AG08395 (cell line): Measurements from ENCODE around the gene NOS2.
"Not testable (repeated sequence)": the region's sequence is repeated elsewhere in the genome, so short reads cannot be mapped to it uniquely, and the experiment has no call there.

Experiments
- DNase-seq: peaks from one replicate; pipeline ENCODE4 v3.0.0; 2012; ENCODE audit warnings: mixed read lengths, low spot score

The NOS2 gene

DNA sequence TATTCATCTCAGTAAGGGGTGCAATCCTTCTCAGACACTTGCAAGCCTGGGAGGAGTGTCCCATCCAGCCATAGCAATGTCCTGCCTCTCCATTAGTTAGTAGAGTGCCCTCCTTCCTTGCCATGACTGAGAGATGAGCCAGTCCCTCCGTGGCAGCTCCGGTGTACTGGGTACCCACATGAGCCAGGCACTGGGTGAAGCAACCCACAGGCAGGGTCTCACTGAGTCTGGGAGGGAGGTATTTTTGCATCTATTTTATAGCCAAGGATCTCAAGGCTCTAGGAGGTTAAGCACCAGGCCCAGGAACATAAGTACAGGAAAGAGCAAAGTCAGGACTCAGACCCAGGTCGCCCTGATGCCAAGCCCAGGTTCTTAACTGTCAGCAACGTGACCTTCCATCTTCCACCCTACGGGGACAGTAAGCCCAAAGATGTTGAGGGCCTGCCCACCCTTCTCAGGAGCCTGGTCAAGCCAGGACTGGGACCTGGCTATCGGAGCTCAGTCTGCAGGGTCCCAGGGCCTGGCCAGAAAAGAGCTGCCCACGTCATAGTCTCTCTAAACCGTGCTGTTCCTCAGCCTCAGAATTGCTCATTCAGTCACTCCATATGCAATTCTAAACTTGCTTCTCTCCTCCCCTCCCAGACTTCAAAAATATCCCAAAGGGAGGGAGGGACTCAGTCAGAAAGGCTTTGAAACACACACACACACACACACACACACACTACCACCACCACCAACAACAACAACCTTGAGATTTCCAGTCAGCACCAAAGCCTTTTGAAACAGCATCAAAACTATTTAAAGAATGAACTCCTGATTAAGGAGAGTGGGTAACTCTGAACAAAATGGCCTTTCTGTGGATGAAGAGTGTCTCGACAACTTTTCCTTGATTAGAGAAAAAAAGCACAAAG is 16.6 kb downstream of the NOS2 start:
- no peak for DNase-seq

DNA sequence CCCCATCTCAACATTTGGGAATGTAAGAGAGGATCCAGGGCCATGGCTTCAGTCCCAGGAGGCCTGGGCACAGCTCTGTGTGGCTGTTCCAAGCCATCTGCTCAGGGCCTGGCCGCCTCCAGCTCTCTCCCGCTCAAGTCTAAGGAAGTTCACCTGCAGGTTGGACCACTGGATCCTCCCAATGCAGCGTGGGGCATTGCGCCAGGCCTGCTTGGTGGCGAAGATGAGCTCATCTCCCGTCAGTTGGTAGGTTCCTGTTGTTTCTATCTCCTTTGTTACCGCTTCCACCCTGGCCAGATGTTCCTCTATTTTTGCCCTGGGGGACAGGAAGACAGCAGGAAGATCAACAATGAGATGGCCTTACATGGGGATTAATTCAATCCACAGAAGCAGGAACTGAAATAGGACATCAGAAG is 17.5 kb downstream of the NOS2 start:
- DNase-seq = no peak

- DNase-seq = no peak
These were observed 19.4 kb downstream of the NOS2 start for GRCh38 chr17:27780828-27781404.

GRCh38 chr17:27780092-27780827 is 20.1 kb downstream of the NOS2 start:
- DNase-seq = no peak

- peak; percentile 58 for DNase-seq
These were observed 22.1 kb downstream of the NOS2 start for GRCh38 chr17:27778183-27778582.

- no peak for DNase-seq
These were observed 23.3 kb downstream of the NOS2 start for GRCh38 chr17:27776882-27777624.

- no peak for DNase-seq
These were observed 28.7 kb downstream of the NOS2 start for GRCh38 chr17:27771586-27771985.

- DNase-seq = no peak
These were observed 29.5 kb downstream of the NOS2 start for GRCh38 chr17:27770877-27771276.

GRCh38 chr17:27768858-27769410 is 31.4 kb downstream of the NOS2 start:
- DNase-seq = no peak

GRCh38 chr17:27766438-27766837 is 33.9 kb downstream of the NOS2 start:
- no peak for DNase-seq

GRCh38 chr17:27765353-27765752 is 35.0 kb downstream of the NOS2 start:
- no peak for DNase-seq

- no peak for DNase-seq
These were observed 35.7 kb downstream of the NOS2 start for GRCh38 chr17:27764589-27764988.

DNA sequence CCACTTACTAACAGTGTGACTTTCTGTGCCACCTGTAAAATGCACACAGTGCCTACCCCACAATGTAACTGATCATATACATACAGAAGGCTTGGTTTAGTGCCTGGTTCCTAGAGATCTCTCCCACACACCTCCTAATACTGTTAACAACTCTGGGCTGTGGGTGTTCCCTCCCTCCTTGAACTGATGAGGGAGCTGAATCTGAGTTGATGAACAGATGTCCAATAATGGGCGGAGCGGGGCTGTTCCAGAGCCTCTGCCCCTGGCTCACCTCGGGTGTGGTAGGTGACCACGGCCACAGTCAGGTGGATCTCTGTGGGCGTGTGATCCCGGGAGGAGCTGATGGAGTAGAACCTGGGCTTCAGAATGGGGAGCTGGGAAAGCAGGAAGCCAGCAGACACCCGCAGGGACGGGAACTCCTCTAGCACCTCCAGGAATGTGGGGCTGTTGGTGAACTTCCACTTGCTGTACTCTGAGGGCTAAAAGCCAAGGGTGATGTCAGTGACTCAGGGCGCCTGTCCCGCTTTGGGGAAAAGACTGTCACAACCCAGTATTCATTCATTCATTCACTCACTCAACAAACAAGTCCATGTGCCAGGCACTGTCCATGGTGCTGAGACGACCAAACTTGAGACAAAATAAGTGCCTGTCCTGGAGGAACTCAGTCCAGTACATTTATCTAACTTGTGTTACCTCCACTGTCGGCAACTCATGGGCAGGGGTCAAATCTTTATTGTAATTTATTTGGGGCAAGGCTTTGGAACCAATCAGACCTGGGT is 37.6 kb downstream of the NOS2 start:
- DNase-seq = no peak

DNA sequence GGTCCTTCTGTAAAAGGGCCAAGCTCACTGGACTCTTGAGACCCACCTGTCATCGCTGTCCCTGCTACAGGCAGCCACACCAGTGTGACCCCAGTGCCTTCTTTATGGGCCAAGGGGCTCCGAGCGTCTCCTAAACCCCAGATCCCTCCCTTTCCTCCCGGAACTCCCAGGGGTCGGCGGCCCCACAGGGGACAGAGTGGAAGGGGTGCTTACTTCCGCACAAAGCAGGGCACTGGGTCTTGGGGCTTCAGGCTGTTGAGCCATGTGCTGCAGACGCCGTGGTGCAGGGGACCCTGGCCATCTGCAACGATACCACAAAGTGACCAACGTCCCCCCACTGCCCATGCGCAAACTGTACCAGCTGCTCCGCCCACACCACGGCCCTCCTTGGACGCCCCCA is 39.4 kb downstream of the NOS2 start:
- DNase-seq = not testable (repeated sequence)

DNA sequence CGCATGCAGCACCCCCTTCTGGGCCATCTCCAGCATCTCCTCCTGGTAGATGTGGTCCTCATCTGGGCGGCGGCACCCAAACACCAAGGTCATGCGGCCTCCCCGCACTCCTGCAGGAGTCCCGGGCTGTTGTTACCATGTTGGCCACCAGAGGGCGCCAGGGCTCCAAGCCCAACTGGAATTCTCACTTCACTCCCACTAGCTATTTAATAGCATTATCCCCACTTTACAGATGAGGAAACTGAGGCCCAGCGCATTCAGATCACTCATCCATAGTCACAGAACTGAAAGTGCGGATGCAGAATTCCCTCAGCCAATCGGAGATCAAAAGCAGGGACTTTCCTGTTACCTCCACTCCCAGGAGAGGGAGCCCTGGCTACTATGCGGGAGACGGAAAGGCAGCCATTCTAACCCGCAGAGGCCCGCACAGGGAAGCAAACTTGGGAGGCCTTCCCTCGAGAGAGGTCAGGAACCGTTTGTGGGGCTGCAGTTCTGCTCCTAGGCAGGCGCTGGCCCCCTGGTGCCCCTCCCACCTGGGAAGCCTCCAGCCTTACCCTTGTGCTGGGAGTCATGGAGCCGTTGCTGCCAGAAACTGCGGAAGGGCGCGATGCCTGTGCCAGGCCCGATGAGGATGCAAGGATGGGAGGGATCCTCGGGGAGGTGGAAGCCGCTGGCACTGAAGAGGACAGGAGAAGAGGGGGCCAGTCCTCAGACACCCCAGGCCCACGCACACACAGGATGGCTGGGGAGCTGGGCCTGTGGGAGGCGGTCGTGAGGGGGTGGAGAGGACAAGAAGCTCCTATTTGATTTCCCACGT is 40.1 kb downstream of the NOS2 start:
- peak; percentile 44 for DNase-seq

- no peak for DNase-seq
These were observed 40.8 kb downstream of the NOS2 start for GRCh38 chr17:27759528-27759927.

DNA sequence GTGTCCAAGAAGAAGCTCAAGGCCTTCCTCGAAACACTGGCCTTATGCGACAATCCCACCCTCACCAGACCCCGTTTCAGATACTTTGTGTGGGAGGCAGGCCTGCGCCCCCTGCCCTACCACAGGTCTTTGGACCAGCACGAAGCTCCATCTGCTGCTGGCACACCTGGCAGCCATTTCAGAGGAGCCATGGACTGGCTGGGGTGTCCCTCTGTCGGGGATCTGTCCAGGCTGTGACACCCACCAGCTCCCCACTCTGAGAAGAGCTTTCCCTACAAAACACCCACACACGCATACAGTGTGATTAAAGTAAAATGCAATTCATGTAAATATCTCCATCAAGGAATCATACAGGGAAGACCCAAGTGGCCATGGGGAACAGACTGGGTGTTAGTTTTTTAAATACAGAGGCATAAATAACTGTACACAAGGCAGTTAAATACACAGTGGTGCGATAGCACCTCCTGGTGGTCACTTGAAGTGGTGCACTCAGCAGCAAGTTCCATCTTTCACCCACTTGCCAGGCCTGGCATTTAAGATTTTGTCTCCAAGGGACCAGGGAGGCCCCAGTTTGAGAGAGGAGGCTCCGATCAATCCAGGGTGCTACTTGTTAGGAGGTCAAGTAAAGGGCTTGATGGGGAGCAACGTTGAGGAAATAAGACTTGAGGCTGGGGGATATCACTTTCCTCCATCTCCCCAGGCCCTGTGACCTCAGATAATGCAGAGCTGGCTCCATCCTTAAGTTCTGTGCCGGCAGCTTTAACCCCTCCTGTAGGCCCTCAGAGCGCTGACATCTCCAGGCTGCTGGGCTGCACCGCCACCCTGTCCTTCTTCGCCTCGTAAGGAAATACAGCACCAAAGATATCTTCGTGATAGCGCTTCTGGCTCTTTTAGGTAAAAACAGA is 43.6 kb downstream of the NOS2 start:
- DNase-seq = peak; percentile 21

DNA sequence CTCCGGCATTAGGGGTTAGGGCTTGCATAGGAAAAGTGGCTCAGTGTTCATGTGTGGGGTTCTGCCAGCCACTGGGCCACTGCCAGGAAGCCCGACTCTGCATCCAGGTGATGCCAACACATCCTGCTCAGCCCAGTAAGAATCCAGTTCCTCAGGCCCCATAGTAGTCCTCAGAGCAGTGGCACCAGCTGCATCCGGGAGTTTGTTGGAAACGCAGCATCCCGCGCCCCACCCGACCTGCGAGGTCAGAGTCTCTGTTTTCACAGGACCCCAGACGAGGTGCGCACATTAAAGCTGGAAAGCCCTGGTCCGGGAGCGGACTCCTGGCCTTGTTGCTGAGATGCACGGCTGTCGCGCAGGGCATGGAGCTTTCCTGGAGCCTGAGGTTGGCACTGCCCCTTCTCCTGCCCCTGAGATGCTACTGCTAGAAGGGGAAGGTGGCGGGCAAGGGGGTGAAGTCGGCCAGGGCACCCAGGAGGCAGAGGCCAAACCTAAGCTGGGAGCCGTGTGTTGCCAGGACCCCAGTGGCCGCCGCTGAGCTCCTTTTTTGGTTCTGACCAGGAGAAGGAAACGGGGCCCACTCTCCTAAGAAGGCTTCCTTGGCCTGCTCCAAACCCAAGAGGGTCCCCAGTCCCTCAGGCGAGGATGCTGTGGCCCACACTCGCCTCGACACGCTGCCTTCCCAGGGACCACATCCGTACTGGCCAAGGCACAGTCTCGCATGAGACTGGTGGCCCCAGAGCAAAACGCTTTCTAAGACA is 44.4 kb downstream of the NOS2 start:
- DNase-seq = no peak
